GM19452 (cell line): ENCODE data around the gene PRR23E.

Experiments
- ATAC-seq: cut with Tn5 transposase; IDR thresholded peaks from one replicate; pipeline ENCODE4 v1.9.1; 2021; ENCODE audit not compliant: unreplicated experiment

Gene PRR23E

GRCh38 chr3:127164615-127165014 lies 28.3 kb upstream of the PRR23E start:
- no peak for ATAC-seq

- ATAC-seq: no peak
Measured at GRCh38 chr3:127165036-127165435, 27.9 kb upstream of the PRR23E start.

GRCh38 chr3:127165694-127166485 lies 27.0 kb upstream of the PRR23E start:
- no peak for ATAC-seq

GRCh38 chr3:127166501-127167065 lies 26.3 kb upstream of the PRR23E start:
- ATAC-seq: no peak

GRCh38 chr3:127167315-127168043 lies 25.5 kb upstream of the PRR23E start:
- no peak for ATAC-seq

- no peak for ATAC-seq
Measured at GRCh38 chr3:127168271-127168670, 24.7 kb upstream of the PRR23E start.

GRCh38 chr3:127170814-127171213 lies 22.1 kb upstream of the PRR23E start:
- ATAC-seq: no peak

- no peak for ATAC-seq
Measured at GRCh38 chr3:127171320-127171719, 21.6 kb upstream of the PRR23E start.

- ATAC-seq: no peak
Measured at GRCh38 chr3:127171721-127172120, 21.2 kb upstream of the PRR23E start.

- no peak for ATAC-seq
Measured at GRCh38 chr3:127172211-127172610, 20.7 kb upstream of the PRR23E start.

- ATAC-seq: no peak
Measured at GRCh38 chr3:127172781-127173515, 20.0 kb upstream of the PRR23E start.

GRCh38 chr3:127173516-127174166 lies 19.3 kb upstream of the PRR23E start:
- ATAC-seq: no peak

GRCh38 chr3:127174284-127174683 lies 18.6 kb upstream of the PRR23E start:
- ATAC-seq: no peak

- no peak for ATAC-seq
Measured at GRCh38 chr3:127174715-127175140, 18.2 kb upstream of the PRR23E start.

- no peak for ATAC-seq
Measured at GRCh38 chr3:127175272-127175671, 17.7 kb upstream of the PRR23E start.

- no peak for ATAC-seq
Measured at GRCh38 chr3:127177226-127177625, 15.7 kb upstream of the PRR23E start.

GRCh38 chr3:127180859-127181258 lies 12.1 kb upstream of the PRR23E start:
- ATAC-seq: no peak

GRCh38 chr3:127182431-127182830 lies 10.5 kb upstream of the PRR23E start:
- no peak for ATAC-seq

GRCh38 chr3:127182848-127183714 lies 9.8 kb upstream of the PRR23E start:
- no peak for ATAC-seq
